ENCODE measurements around the gene STAM. TPM values are rescaled to one million over a fixed set of nuclear protein-coding genes. Genes with fewer than 3 reads are reported as not detected.

STAM gene
- polyA plus RNA-seq, 1 experiment = 22.0 TPM

DNA sequence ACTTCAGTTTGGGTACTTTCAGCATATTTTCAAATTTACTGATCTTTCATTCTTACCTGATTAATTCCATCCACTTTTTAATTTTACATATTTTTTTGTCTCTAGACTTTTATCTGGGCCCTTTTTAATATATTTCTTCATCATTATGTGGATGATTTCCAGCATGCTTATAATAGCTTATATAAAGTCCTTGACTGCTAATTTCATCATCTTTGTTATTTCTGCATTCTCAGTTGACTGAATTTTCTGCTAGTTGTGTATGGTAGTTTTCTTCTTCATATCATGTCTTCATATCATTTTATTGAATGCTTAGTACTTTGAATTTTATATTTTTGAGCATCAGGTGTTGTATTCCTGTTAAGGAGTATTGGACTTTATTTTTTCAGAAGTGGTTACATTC lies 39.6 kb downstream of the STAM start:
- ChIA-PET POLR2A (interaction anchor here (0.7 kb wide), 1 partner anchor 113 kb away, joined by 5 read pairs; no protein-coding TSS in a partner anchor), CTCF (interaction anchor here (0.6 kb wide), 1 partner anchor 10 kb away, joined by 3 read pairs; no protein-coding TSS in a partner anchor)
- no peak for DNase-seq (ENCODE audit: low read depth)

DNA sequence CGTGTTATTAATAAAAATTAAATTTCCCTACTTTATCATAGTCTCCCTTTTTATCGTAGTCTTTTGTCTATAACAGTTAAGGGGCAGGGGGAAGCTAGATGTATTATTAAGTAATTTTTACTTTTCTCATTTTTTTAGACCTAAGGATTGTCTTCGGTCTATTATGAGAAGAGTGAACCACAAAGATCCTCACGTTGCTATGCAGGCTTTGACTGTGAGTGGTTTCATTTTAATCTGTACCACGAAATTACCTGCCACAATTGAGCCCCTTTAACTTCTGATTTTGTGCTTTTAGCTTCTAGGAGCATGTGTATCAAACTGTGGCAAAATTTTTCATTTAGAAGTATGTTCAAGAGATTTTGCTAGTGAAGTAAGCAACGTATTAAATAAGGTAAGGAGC lies 40.6 kb downstream of the STAM start:
- POLR2A ChIA-PET = no interaction called here
- no peaks in the 10 kb centered on the region; the same call in 1 of the 2 replicates for H3K36me3 ChIP-seq (ENCODE audit: control insufficient read depth, insufficient read depth, low read length)
- TF ChIP-seq, protein P1, sequence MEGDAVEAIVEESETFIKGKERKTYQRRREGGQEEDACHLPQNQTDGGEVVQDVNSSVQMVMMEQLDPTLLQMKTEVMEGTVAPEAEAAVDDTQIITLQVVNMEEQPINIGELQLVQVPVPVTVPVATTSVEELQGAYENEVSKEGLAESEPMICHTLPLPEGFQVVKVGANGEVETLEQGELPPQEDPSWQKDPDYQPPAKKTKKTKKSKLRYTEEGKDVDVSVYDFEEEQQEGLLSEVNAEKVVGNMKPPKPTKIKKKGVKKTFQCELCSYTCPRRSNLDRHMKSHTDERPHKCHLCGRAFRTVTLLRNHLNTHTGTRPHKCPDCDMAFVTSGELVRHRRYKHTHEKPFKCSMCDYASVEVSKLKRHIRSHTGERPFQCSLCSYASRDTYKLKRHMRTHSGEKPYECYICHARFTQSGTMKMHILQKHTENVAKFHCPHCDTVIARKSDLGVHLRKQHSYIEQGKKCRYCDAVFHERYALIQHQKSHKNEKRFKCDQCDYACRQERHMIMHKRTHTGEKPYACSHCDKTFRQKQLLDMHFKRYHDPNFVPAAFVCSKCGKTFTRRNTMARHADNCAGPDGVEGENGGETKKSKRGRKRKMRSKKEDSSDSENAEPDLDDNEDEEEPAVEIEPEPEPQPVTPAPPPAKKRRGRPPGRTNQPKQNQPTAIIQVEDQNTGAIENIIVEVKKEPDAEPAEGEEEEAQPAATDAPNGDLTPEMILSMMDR (IDR thresholded peaks at IDR 0.05; ENCODE audit: insufficient read depth, low read depth, low read length) = no peak
- no peak overlapping the region for H3K4me3 ChIP-seq (ENCODE audit: low read depth, low read length)
- CTCF ChIA-PET = interaction anchor here (1.1 kb wide), 1 partner anchor 17 kb away, joined by 3 read pairs; no protein-coding TSS in a partner anchor
- no peak for DNase-seq (ENCODE audit: low read depth)
- H3K27me3 ChIP-seq (ENCODE audit: control insufficient read depth, insufficient read depth, low read length) = no peaks in the 10 kb centered on the region

More for the DNA sequence above, 39.6 kb downstream of the STAM start:
- Histone ChIP-seq H3K27me3 (ENCODE audit: control insufficient read depth, insufficient read depth, low read length) (no peaks in the 10 kb centered on the region), H3K4me3 (ENCODE audit: low read depth, low read length) (no peak overlapping the region), H3K36me3 (ENCODE audit: control insufficient read depth, insufficient read depth, low read length) (no peaks in the 10 kb centered on the region; the same call in 1 of the 2 replicates)
- TF ChIP-seq, protein P1 (IDR thresholded peaks at IDR 0.05; ENCODE audit: insufficient read depth, low read depth, low read length) = no peak

DNA sequence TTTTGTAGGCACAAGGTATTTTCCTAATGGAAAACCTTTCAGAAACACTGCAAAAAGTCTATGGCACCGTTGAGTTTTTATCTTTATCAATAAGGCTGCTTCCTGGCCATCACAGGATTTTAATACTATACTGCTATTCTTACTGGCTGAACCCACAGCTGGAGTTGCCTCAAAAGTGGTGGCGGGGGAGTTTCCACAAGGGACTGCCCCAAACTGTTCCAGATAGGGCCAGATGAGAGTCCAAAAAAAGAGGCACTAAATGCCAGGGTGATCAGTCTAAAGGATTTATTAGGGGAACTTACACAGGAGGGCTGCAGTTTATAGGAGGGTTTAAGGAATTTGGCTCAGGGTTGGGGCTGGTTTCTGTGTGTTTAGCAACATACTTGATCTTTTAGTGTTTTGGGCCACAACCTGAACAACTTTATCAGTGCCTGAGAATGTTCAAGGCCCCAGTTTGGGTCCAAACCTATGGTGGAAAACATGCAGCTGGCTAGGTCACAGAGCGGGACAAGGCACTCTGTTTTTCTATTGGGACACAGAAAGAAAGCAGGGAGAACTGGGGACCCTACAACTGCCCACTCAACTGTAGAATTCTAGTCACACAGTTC lies 41.4 kb downstream of the STAM start:
- Histone ChIP-seq H3K4me3 (ENCODE audit: low read depth, low read length) (no peak overlapping the region), H3K27me3 (ENCODE audit: control insufficient read depth, insufficient read depth, low read length) (no peaks in the 10 kb centered on the region), H3K36me3 (ENCODE audit: control insufficient read depth, insufficient read depth, low read length) (peaks cover 2% of the 10 kb centered on the region; the same call in 1 of the 2 replicates)
- ChIA-PET CTCF (no interaction called here), POLR2A (interaction anchor here (0.5 kb wide), 1 partner anchor 69 kb away, joined by 3 read pairs; no protein-coding TSS in a partner anchor)
- TF ChIP-seq, protein P1 (IDR thresholded peaks at IDR 0.05; ENCODE audit: insufficient read depth, low read depth, low read length) = no peak
- DNase-seq (ENCODE audit: low read depth) = no peak

DNA sequence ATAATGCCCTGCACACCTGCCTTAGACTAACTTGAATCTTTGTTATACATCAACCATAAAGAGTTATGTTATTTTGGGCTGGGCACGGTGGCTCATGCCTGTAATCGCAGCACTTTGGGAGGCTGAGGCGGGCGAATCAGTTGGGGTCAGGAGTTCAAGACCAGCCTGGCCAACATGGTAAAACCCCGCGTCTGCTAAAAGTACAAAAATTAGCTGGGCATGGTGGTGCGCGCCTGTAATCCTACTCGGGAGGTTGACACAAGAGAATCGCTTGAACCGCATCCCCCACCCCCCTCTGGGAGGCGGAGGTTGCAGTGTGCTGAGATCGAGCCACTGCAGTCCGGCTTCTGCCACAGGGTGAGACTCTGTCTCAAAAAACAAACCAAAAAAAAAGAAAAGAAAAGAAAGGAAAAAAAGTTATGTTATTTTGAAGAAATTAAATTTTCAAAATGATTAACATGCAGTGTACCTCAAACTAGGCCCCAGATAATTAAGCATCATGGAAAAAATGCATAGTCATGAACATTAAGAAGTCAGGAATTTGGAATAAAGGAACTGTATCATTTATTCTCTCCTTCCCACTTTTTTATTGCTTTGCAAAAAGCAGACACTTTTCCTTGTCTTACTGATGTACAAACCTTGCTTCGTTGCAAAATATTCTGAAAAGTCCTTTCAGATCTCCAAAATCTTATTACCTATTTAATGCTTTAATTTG lies 43.3 kb downstream of the STAM start:
- ChIA-PET POLR2A (no interaction called here), CTCF (no interaction called here)
- DNase-seq (ENCODE audit: low read depth) = no peak
- no peaks in the 10 kb centered on the region for H3K27me3 ChIP-seq (ENCODE audit: control insufficient read depth, insufficient read depth, low read length)
- TF ChIP-seq, protein P1 (IDR thresholded peaks at IDR 0.05; ENCODE audit: insufficient read depth, low read depth, low read length) = no peak
- no peak overlapping the region for H3K4me3 ChIP-seq (ENCODE audit: low read depth, low read length)
- peaks cover 2% of the 10 kb centered on the region; the same call in 1 of the 2 replicates for H3K36me3 ChIP-seq (ENCODE audit: control insufficient read depth, insufficient read depth, low read length)

DNA sequence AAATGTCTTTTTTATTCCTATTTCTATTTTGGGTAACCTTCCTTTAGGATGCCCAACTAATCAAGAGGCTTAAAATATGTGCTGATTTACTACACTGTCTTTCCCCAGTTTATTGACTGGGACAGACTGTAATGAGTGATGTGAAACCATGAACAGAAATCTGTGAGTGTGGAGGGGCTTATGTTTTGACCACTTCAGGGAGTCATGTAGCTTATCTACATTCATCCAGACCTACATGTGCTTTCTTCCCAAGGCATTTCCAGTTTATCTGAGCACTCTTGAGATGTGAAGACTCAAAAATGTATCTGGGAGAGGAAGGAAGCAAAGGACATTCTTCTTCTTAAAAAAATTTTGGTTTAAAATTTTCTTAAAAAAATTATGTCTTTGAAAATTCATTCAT lies 45.2 kb downstream of the STAM start:
- ChIA-PET CTCF (interaction anchor here (0.6 to 1.7 kb wide), 2 partner anchors 76 to 224 kb away, joined by 3 read pairs; no protein-coding TSS in a partner anchor), POLR2A (no interaction called here)
- DNase-seq (ENCODE audit: low read depth) = no peak
- Histone ChIP-seq H3K27me3 (ENCODE audit: control insufficient read depth, insufficient read depth, low read length) (no peaks in the 10 kb centered on the region), H3K36me3 (ENCODE audit: control insufficient read depth, insufficient read depth, low read length) (peaks cover 2% of the 10 kb centered on the region; the same call in 1 of the 2 replicates), H3K4me3 (ENCODE audit: low read depth, low read length) (no peak overlapping the region)
- TF ChIP-seq, protein P1 (IDR thresholded peaks at IDR 0.05; ENCODE audit: insufficient read depth, low read depth, low read length) = no peak

All from BJ (cell line).